Cortex of kidney (tissue), 1 donor: ENCODE data around the gene DNMT3L.
A peak's percentile ranks its signal among the peaks of the same experiment; 100 is the strongest.
"Not testable (repeated sequence)": the region's sequence is repeated elsewhere in the genome, so short reads cannot be mapped to it uniquely, and the experiment has no call there.

Experiments
- DNase-seq: peaks from one replicate; lab custom pipeline; 2025; lab: John Stamatoyannopoulos, UW

DNMT3L gene

GRCh38 chr21:44261675-44262295, at the start of gene DNMT3L:
DNMT3L (minus strand) TSS chr21:44261897; CDS start chr21:44261259, 638 bp downstream.
- DNase-seq, result no peak

GRCh38 chr21:44310628-44311507, 49.2 kb upstream of the DNMT3L start:
- no peak for DNase-seq

GRCh38 chr21:44306936-44307704, 45.4 kb upstream of the DNMT3L start:
- no peak for DNase-seq

- no peak for DNase-seq
Observed at GRCh38 chr21:44305691-44306090, 44.0 kb upstream of the DNMT3L start.

GRCh38 chr21:44304877-44305293, 43.2 kb upstream of the DNMT3L start:
- no peak for DNase-seq

- no peak for DNase-seq
Observed at GRCh38 chr21:44304011-44304616, 42.4 kb upstream of the DNMT3L start.

- no peak for DNase-seq
Observed at GRCh38 chr21:44303490-44303981, 41.8 kb upstream of the DNMT3L start.

- DNase-seq, result not testable (repeated sequence)
Observed at GRCh38 chr21:44302573-44303401, 41.1 kb upstream of the DNMT3L start.

- no peak for DNase-seq
Observed at GRCh38 chr21:44301961-44302406, 40.3 kb upstream of the DNMT3L start.

- DNase-seq, result no peak
Observed at GRCh38 chr21:44301141-44301540, 39.4 kb upstream of the DNMT3L start.

GRCh38 chr21:44300262-44300959, 38.7 kb upstream of the DNMT3L start:
- DNase-seq, result no peak

- peak; percentile 49 for DNase-seq
Observed at GRCh38 chr21:44299458-44300261, 38.0 kb upstream of the DNMT3L start, which contains the start of gene PFKL. PFKL (plus strand) TSS chr21:44300053; CDS start chr21:44300106, 53 bp downstream.

GRCh38 chr21:44299085-44299457, 37.4 kb upstream of the DNMT3L start:
- no peak for DNase-seq

- DNase-seq, result no peak
Observed at GRCh38 chr21:44298301-44298700, 36.6 kb upstream of the DNMT3L start.

- no peak for DNase-seq
Observed at GRCh38 chr21:44297525-44298290, 36.0 kb upstream of the DNMT3L start.

GRCh38 chr21:44296916-44297315, 35.2 kb upstream of the DNMT3L start:
- no peak for DNase-seq

- no peak for DNase-seq
Observed at GRCh38 chr21:44296103-44296519, 34.4 kb upstream of the DNMT3L start.

GRCh38 chr21:44295646-44296045, 33.9 kb upstream of the DNMT3L start:
- no peak for DNase-seq

GRCh38 chr21:44295163-44295573, 33.5 kb upstream of the DNMT3L start:
- DNase-seq, result no peak
